ENCODE results near the gene FIGNL1.
A peak's percentile ranks its signal among the peaks of the same experiment; 100 is the strongest.

FIGNL1 gene

DNA sequence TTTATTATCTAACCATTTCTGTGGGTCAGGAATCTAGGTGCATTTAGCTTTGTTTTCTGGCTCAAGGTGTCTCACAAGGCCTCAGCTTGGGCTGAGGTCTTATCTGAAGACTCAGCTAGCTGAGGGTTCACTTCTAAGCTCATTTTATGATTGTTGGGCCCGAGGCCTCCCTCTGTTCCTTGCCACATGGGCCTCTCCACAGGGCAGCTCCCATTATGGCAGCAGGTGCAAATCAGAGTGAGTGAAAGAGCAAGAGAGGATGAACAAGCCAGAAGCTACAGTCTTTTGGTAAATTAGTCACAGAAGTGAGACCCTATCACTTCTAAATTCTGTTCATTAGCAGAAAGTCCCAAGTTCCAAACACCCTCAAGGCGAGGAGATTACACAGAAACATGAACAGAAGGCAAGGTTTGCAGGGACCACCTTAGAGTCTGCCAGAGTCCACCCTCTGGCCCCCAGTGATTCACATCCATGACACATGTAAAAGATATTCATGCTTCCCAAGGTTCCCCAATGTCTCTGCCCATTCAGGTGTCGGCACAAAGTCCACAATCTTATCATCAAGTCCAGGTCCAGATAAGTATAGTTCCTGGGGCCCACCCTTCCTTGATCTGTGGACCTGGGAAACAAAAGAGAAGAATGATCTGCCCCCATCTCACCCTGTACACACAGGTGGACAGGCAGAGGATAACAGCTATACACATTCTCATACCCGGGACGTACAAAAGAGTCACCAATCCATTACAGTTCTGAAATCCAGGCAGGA lies 23.7 kb downstream of the FIGNL1 start:
- DNase-seq: no peak

DNA sequence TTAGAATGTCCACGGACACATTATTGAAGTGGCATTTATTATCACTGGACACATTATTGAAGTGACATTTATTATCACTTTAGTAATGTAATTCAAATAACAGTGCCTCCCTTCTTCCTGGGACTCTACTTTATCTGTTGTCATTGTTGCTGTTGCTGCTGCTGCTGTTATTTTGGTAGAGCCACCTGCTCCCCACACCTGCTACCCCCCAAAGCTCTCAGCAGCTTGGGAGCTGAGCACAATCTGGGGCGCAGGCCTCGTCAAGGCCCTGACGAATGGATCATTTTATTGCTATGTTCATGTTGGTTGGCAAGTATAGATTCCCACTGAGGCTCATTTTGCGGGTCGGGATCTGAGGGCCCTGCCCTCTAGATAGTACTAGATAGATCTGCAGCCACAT lies 24.8 kb downstream of the FIGNL1 start:
- DNase-seq: no peak

DNA sequence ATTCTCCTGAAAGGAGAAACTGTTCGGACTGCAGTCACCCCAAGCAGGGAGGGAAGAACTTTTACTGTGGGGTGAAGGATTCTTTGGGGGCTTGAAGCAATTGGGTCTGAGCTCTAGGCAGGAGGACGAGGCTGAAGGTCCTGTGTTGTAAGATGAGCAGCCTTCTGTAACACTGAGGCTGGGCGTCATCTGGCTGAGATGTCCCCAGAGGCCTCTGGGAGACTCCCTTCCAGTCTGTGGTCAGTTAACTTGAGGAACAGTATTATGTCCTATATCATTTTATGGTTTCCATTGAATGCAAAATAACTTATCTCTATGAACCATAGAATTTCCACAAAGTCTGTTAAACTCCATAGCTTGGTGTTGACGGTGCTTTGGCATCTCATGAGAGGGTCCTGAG lies 26.3 kb downstream of the FIGNL1 start:
- no peak for DNase-seq

DNA sequence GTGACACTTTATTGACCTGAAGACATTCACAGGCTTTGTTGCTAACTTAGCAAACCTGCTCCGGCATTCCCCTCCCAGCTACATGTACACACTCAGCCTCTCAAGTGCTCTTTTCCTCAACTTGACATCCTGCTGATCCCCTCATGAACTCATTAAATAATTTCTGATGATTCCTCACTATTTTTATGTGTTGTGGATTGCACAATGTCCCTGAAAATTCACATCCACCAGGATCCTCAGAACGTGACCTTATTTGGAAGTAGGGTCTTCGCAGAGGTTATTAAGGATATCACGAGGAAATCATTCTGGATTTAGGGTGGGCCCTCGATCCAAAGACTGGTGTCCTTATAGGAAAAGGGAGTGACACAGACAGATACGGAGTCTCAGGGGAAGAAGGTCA lies 27.3 kb downstream of the FIGNL1 start:
- no peak for DNase-seq

DNA sequence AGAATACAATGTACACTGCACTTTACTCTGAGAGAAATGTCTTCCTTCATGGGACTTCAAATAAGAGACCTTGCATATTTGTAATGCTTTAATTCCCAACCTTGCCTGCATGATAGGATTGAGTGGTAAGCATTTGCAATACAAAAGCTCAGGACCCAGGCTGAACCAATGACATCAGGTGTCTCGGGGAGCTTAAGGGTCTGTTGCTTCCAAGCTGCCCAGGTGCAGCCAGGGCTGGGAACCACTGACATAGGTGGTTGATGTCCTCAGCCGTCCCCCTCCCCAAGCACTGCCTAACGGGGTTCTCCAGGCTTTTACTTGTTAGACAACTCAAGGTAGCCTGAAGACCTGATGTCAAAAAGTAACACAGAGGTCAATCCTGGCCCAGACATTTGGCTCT lies 29.1 kb downstream of the FIGNL1 start:
- DNase-seq: no peak

DNA sequence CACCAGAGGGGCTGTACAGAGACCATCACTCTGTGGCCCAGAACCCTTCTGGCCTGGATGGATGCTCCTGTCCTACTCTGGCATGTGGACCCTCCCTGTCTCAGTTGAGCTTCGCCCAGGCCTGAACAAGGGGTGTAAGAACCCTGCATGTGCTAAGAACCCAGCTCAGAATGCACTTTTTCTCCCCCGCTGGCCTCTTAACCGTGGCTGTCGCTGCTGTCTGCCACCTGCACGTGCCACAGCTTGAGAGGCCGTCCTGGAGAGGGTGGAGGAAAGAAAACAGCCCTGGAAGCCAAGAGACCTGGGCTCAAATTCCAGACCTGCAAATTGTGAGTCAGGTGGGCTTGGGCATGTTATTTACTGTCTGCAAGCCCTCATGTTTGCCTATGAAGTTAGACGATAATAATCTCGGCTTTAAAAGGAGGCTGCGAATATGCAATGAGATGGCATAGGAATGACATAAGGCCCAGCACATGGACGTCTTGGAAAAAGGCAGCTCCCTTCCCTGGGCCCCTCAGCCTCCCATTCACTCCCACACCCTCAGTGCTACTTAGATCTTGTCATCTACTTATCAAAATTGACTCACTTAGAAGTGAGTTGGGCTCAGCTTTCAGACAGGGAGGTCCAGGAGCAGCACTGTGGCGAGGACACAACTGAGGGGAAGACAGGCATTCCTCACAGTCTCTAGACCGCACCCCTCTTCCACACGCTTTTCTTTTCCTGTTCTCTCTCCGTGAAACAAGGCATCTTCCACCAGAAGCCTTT lies 31.4 kb downstream of the FIGNL1 start:
- no peak for DNase-seq

DNA sequence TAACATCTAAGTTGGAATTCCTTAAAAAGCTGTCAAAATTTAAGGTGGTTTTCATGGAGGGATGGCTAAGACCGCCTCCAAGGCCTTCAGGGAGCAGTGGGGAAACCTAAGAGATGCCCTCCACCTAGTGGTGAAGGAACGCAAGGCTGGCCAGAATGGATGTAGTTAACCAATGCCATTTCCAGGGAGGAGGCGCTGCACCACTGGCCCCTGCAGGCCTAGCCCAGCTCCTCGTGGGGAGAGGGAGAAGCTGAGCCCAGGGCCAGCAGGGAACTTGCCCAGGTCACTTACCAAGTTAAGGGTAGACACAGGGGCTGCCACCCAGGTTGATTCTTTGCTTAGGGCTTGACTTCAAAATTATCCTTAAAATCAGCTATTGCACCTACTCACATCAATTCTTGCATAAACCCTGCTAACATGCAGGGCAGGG lies 32.0 kb downstream of the FIGNL1 start:
- peak; percentile 83 for DNase-seq

DNA sequence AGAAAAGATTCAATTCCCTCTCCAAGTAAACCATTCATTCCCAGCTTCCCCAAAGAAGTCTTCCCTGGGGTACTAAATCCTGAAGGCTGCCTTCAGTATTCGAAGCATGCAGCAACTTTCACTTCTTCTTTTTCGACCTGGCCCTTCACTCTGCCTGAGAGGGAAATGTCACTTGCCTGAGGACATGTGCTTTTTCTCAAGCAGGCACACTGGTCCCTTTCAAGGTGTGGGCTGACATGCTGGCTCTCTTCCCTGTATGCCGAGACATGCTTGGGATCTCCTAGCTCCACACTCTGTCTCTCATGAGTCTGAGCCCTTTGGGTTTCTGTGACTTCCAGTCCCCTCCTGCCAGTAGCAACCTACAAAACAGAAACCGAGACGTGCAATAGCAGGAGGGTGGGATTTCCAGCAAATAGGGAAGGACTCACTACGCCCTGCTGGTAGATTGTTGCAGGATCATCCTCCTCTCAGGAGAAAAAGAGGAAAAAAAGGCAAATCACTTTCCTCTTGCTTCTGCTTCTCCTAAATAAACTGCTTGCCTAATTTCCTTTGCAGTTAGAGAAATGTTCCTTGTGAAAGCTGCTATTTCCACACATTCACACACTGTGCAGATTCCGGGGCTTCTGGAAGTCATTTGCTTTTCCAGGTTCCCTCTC lies 33.5 kb downstream of the FIGNL1 start:
- DNase-seq: no peak

DNA sequence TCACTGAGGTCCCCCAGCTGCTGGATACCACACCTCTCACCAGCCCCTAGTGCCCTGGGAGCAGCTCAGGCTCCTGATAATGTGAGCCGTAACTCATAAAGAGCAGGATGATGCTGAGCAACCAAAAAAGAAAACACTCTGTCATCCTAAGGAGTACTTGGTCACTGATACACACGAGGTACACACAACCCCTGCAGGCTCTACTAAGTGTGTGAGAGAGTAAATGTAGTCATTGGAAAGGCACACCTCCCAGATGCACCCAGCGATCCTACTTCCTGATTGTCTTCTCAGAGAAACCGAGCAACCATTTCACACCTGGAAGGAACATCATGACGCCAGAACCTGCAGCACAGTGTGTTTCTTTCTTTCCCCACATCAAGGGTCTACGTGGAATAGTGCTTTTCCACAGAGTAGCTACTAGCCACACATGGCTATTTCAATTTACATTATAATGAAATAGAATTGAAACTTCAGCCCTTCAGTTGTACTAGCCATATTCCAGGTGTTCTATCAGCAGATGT lies 34.2 kb downstream of the FIGNL1 start:
- no peak for DNase-seq

DNA sequence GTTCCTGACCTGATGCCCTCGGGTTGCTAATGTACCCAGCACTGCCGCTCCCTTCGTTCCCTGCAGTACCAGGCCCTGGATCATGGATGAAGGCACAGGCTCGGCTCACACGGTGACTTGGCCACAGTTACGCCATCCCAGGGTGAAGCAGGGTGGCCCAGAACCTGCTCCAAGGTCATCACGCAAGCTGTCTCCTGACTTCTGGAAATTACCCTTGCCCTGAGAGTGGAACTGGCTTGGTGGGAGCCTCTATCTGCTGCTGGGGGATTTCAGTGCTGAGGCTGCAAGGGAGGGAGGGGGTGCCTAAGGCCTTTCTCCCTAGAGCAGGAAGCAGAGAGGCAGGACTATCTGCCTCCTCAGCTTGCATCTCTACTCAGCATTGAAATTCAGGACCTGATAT lies 36.6 kb downstream of the FIGNL1 start:
- no peak for DNase-seq

DNA sequence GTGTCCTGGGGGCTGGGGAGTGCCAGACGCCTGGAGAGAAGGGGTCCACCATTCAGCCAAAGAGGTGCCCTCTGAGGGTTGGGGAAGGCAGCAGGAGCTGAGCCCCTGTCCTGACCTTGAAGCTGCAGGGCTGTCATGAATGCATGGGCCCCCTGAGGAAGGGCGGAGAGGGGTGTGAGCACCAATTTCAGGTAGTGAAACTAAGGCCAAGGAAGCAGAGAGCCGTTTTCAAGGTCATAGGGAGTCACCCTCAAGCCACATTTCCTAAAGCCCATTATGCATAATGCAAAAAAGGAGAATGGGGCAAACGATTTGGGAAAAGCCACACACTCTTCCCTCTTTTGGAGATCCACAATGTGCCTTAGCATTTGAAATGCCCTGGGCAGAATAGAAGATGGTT lies 37.2 kb downstream of the FIGNL1 start:
- DNase-seq: no peak

DNA sequence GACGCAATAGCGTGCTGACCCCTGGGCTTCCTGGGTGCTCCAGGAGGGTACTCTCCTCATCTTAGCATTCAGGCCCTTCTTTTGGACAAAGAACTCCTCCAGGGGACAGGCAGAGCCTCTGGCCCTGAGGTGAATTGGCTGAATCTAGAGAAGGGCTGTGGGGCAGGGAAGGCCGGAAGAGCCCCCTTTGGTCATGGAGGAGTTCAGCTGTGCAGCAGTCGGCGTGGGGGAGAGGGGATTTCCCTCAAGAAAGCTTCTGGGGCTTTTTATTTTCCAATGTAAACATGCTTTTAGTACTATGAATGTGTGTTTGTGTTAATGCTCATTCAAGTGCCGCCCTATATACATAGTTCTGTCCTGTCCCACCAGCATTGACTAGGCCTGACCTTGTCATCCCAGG lies 38.8 kb downstream of the FIGNL1 start:
- no peak for DNase-seq

DNA sequence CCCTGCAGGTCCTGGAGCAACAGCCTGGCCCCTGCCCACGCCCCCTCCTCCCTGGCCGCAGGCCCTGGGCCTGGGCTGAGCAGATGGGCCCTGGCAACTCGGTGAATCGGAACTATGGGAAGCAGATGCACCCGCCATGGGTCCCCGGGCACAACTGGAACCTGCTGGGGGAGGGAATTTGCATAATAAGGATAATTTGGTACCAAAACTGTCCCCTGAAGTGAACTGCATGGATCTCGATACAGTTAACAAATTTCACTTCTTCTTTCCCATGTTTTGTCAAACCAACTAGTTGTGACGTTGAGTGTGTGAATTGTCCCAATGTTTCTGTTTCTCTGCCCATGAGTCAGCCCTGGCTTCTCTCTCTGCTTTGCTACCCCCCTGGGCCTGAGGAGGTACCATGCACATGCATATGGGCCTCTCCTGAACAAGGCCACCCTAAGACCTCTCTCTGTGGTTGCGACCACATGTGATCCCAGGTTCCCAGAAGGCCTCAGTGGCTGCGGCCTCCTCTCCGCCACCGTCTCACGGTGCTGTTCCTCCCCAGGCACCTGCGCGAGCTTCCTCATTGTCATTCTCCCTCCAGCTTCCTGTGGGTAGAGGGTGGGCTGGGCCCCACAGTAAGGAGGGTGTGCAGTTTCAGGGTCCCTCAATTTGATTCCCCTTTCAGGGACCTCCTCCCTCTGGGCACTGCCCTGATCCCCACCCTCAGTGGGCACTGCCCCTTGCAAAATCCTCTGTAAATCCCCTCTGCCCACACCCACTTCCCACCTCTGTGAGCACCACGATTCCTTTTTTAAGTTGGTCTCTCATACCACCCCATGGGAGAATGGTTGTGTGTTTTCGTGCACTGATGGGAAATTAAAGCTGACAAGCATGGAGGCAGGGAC lies 40.0 kb downstream of the FIGNL1 start:
- no peak for DNase-seq

DNA sequence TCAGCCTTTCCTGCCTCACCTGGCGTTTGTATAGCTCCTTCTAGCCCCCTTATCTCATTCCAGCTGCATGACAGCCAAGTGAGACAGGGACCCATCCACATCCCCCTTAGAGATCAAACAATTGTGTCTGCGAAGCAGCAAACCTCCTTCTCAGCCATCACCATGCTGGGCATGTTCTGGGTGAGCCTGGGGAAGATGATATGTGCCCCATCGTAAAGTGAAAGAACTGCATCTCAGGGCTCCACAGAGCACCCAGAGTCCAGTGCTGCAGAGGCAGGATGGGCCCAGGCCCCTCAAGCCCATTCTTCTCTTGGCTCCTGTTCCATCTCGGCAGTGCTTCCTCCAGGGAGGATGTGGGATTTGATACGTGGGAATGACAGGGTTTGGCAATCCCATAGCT lies 43.2 kb downstream of the FIGNL1 start:
- no peak for DNase-seq

DNA sequence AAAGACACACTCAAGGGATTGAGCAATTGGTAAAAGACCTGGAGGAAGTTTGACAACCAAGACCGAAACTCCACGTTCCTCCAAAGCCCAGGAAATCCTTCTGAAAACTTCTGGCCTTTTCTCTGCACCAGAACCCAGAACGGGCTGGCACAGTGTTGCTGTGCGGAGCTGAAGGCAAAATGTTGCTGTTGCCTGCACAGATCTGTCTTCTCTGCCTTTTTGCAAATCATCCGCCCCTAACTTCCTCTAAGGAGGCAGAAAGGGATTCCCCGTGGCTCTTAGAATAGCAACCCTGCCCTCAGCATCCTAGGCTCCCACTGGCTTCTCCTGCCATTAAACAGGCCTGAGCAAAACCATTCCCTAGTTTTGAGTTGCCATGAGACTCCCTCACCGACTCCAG lies 44.9 kb downstream of the FIGNL1 start:
- no peak for DNase-seq

DNA sequence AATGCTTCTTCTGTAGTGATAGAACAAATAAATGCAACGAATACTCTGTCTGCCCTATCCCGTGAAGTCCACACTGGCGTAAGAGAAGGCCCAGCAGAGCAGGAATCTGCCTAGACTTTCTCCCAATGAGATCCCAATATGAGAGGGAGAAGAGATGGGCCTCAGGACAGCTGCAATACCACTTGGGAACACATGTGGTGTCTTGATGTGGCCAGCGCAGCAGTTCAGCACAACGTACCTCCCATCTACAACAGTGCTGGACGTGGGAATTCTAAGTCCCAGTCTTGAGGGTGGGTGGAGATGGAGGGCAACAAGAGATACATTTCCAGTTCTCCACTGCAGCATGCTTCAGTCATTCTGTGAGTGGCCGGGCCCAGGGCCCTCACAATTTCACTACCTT lies 45.8 kb downstream of the FIGNL1 start:
- no peak for DNase-seq

DNA sequence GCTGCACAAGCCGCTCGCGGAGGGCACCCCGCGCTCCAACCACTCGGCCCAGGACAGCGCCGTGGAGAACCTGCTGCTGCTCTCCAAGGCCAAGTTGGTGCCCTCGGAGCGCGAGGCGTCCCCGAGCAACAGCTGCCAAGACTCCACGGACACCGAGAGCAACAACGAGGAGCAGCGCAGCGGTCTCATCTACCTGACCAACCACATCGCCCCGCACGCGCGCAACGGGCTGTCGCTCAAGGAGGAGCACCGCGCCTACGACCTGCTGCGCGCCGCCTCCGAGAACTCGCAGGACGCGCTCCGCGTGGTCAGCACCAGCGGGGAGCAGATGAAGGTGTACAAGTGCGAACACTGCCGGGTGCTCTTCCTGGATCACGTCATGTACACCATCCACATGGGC lies 50.0 kb downstream of the FIGNL1 start:
- no peak for DNase-seq

DNA sequence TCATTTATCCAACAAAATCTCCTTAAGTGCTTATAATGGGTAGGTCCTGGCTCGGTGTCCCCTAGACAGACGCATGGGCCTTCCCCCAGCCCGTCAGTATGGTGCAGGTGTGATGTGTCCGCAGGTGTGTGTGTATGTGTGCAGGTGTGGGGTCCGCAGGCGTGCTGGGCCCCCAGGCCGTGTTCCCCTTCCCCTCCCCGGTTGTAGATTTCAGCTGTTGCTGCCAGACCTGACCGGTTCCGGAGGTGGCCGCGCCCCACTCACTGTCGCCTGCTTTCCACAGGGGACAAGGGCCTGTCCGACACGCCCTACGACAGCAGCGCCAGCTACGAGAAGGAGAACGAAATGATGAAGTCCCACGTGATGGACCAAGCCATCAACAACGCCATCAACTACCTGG lies 50.5 kb downstream of the FIGNL1 start:
- DNase-seq: no peak

DNA sequence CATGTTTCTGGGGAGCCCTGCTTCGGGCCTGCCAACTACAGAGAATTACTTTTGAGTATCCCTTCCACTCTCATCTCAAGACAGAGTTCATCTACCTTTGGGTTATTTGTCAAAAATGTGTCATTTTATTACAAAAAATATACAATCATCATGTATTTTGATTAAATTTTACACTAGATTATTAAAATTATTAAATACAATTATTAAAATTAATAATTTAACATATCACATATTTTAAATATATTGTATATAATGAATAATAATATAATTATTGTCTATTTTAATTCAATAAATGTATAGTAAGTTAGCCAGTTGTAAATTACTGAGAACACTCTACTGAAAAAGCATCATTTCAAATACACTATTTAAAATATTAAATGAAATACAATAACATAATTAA lies 50.9 kb downstream of the FIGNL1 start:
- DNase-seq: no peak

DNA sequence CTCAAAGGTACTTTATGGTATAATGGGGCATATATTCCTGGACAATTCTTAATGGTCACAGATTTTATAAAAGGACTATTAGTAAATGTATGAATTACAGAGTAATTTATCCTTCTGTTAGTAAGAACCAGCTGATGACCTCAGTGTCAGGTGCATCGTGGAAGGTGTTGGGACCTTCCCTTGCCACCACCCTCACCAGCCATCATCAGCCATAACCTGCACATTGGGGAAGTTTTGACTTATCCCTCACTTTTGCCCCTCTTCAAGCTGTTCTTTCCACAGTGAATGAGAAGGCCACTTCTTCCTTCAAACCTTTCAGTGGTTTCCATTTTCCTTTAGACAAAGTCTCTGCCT lies 52.2 kb downstream of the FIGNL1 start:
- no peak for DNase-seq

DNA sequence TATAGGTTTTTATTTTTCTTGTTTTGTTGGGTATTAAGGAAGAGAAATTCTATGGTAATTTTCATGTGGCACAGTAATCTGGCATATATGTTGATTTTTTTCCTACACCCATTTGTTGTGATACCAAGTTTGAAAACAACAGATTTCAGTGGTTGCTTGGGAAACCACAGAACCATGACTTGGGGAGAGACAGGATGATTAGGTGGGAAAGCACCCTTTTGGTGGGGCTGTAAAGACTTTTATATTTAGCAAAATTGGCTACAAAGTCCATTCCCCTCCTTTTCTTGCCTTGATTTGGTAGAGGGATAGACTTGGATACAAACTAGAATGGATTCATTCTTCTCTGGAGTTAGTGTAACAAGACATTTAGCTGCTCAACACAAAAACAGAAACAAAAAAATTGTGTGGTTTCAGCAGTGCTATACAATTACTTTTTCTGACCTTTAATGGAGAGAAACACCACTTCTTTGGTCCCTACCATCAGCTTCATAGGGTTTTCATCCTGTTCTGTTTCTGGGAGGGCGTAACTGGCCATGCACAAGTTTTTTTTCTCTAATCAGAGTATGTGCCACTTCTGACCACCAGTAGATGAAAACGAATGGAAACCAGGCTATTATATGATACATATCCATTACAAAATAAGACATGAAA lies 52.7 kb downstream of the FIGNL1 start:
- DNase-seq: no peak

DNA sequence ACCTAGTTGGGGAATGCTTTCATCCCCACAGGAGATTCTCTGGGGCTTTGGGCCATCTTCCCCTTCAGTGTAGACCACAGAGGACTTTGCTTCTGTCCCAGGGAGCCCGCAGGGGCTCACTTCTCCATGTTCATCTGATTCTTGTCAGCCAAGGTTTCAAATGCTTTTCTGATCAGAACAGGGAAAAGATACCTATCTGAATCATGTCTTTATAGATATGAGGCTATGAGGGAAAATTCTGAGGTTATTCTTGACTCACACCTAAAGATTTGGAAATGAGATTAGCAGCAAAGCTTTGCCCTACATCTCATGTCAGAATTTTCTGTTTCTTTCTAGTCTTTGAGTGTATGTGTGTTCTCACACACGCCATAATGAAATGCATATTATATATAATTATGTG lies 53.3 kb downstream of the FIGNL1 start:
- no peak for DNase-seq

All from NCI-H146 (cell line).